CMK (cell line): ENCODE measurements around the gene SH3YL1.

Source experiments
- DNase-seq: peaks from one replicate; pipeline ENCODE4 v3.0.0-alpha.2; 2010; ENCODE audit warnings: low read depth

The SH3YL1 gene

GRCh38 chr2:213932-214693 lies 49.7 kb downstream of the SH3YL1 start:
- no peak for DNase-seq

GRCh38 chr2:211486-212184 lies 52.2 kb downstream of the SH3YL1 start:
- DNase-seq, result no peak

GRCh38 chr2:210660-211059 lies 53.2 kb downstream of the SH3YL1 start:
- no peak for DNase-seq

- DNase-seq, result no peak
These were observed 54.4 kb downstream of the SH3YL1 start for GRCh38 chr2:209470-209869.

DNA sequence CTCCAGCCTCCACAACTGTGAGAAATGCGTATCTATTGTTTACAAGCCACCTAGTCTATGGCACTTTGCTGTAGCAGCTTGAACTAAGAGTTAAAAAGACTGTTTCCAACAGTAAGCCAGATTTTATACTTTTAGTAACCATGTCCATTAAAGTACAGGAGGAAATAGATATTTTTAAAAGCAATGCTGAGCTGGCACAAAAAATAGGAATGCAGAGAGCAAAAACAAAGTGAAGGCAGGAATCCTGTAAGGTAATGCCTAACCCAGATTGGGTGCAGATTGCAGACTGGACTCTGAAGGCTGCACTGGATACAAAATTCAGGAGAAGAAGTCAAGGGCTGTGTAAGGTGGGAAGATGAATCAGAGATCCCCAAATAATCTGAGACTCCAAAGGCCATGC lies 55.5 kb downstream of the SH3YL1 start:
- no peak for DNase-seq

- no peak for DNase-seq
These were observed 59.8 kb downstream of the SH3YL1 start for GRCh38 chr2:203984-204383.

- DNase-seq, result no peak
These were observed 60.4 kb downstream of the SH3YL1 start for GRCh38 chr2:203401-203800.

DNA sequence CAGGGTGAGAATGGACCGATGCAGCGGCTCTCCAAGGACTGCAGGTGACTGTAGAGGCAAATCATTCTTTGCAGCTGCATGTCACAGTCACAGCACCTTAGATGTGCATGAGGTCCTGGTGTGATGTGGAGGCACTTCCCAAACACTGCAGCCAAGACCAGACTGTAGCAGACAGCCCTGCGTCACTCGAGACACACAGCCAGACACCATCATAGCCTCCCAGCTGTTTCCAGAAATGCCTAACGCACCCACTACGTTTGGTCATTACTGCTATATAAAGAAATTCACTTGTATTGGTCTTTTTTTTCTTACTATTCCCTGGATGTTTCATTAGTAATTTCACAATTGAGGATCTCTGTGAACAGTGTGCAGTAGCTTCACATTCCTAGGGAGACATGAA lies 60.9 kb downstream of the SH3YL1 start:
- DNase-seq, result no peak

GRCh38 chr2:201648-202433 lies 62.0 kb downstream of the SH3YL1 start:
- no peak for DNase-seq

GRCh38 chr2:199041-199966 lies 64.5 kb downstream of the SH3YL1 start:
- no peak for DNase-seq

- no peak for DNase-seq
These were observed 67.4 kb downstream of the SH3YL1 start for GRCh38 chr2:196406-196805.

DNA sequence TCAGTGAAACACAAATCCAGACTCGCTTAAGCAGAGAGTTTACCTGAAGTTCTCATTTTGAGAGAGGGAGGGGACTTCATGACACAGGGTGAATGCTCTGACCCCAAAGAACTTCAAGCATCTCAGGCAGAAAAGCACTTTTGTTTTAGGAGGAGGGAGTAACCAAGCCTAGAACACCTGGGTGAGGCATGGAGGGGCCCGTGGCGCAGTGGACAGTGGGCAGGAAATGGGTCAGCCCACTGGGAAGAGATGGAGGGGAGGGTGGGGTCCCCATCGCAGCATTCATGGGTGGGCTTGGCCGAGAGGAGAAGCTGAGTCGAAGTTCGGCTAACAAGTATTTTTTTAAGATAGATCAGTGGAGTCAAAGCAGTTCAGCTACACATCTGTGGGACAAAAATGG lies 67.9 kb downstream of the SH3YL1 start:
- no peak for DNase-seq

GRCh38 chr2:193141-193671 lies 70.6 kb downstream of the SH3YL1 start:
- no peak for DNase-seq

DNA sequence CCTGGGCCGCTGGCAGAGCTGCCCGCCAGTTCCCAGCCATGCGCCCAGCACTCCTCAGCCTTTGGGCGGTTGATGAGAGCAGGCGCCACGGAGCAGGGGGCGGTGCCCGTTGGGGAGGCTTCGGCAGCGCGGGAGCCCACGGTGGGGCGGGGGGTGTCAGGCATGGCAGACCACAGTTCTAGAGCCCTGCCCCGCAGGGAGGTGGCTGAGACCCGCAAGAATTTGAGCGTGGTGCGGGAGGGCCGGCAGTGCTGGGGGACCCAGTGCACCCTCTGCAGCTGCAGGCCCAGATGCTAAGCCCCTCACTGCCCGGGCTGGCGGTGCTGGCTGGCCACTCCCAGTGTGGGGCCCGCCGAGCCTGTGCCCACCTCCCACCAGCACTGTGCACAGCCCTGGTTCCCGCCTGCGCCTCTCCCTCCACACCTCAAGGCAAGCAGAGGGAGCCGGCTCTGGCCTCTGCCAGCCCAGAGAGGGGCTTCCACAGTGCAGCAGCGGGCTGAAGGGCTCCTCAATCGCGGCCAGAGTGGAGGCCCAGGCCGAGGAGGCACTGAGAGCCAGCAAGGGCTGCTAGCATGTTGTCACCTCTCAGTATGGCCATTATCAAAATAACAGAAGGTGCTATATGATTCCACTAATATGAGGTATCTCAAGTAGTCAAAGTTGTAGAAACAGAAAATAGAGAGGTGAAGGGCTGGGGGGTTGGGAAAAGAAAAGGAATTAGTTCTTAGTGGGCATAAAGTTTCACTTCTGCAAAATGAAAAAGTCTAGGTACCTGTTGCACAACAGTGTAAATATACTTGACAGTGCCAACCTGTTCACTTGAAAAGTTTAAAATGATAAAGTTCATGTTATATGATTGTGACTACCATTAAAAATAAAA lies 72.3 kb downstream of the SH3YL1 start:
- DNase-seq, result no peak

- no peak for DNase-seq
These were observed 76.0 kb downstream of the SH3YL1 start for GRCh38 chr2:187825-188224.

GRCh38 chr2:185221-185620 lies 78.6 kb downstream of the SH3YL1 start:
- no peak for DNase-seq

- no peak for DNase-seq
These were observed 79.1 kb downstream of the SH3YL1 start for GRCh38 chr2:184695-185094.

- DNase-seq, result no peak
These were observed 81.2 kb downstream of the SH3YL1 start for GRCh38 chr2:182509-183122.

- DNase-seq, result no peak
These were observed 83.5 kb downstream of the SH3YL1 start for GRCh38 chr2:180311-180710.

GRCh38 chr2:179886-180285 lies 83.9 kb downstream of the SH3YL1 start:
- DNase-seq, result no peak
